ENCODE measurements around the gene CLDN9. TPM values are rescaled to one million over a fixed set of nuclear protein-coding genes. Genes with fewer than 3 reads are reported as not detected.

The CLDN9 gene
- total RNA-seq, 1 donor from 2014 or later = not detected

GRCh38 chr16:3025032-3026002 is 12.6 kb downstream of the CLDN9 start:
- peaks cover 25% of the 10 kb centered on the region for H3K4me1 Mint-ChIP-seq (ENCODE audit: low read depth)
- H3K27ac Mint-ChIP-seq (ENCODE audit: unreplicated experiment) = no peak overlapping the region
- H3K27me3 Mint-ChIP-seq (ENCODE audit: low read depth) = no peaks in the 10 kb centered on the region
- H3K9me3 Mint-ChIP-seq (ENCODE audit: low read depth) = no peaks in the 10 kb centered on the region
- H3K4me3 Mint-ChIP-seq (ENCODE audit: unreplicated experiment) = peak overlapping the region; percentile 12
- no peak for DNase-seq (ENCODE audit: low spot score)
- peaks cover 18% of the 10 kb centered on the region for H3K36me3 Mint-ChIP-seq (ENCODE audit: low read depth)
- no peak for TF ChIP-seq CTCF (IDR thresholded peaks at IDR 0.05)

GRCh38 chr16:3026003-3026378 is 13.3 kb downstream of the CLDN9 start:
- Mint-ChIP-seq H3K4me3 (ENCODE audit: unreplicated experiment) (no peak overlapping the region), H3K36me3 (ENCODE audit: low read depth) (peaks cover 18% of the 10 kb centered on the region), H3K27ac (ENCODE audit: unreplicated experiment) (no peak overlapping the region), H3K4me1 (ENCODE audit: low read depth) (peaks cover 25% of the 10 kb centered on the region), H3K9me3 (ENCODE audit: low read depth) (no peaks in the 10 kb centered on the region), H3K27me3 (ENCODE audit: low read depth) (no peaks in the 10 kb centered on the region)
- no peak for TF ChIP-seq CTCF (IDR thresholded peaks at IDR 0.05)
- DNase-seq (ENCODE audit: low spot score) = no peak

GRCh38 chr16:3026609-3027488 is 14.1 kb downstream of the CLDN9 start:
- Mint-ChIP-seq H3K27me3 (ENCODE audit: low read depth) (no peaks in the 10 kb centered on the region), H3K9me3 (ENCODE audit: low read depth) (no peaks in the 10 kb centered on the region), H3K36me3 (ENCODE audit: low read depth) (peaks cover 12% of the 10 kb centered on the region), H3K27ac (ENCODE audit: unreplicated experiment) (no peak overlapping the region), H3K4me3 (ENCODE audit: unreplicated experiment) (no peak overlapping the region), H3K4me1 (ENCODE audit: low read depth) (peaks cover 22% of the 10 kb centered on the region)
- TF ChIP-seq CTCF (IDR thresholded peaks at IDR 0.05) = no peak
- no peak for DNase-seq (ENCODE audit: low spot score)

- Mint-ChIP-seq H3K27me3 (ENCODE audit: low read depth) (peaks cover 2% of the 10 kb centered on the region), H3K9me3 (ENCODE audit: low read depth) (no peaks in the 10 kb centered on the region), H3K27ac (ENCODE audit: unreplicated experiment) (no peak overlapping the region), H3K36me3 (ENCODE audit: low read depth) (peaks cover 11% of the 10 kb centered on the region), H3K4me1 (ENCODE audit: low read depth) (peaks cover 16% of the 10 kb centered on the region), H3K4me3 (ENCODE audit: unreplicated experiment) (no peak overlapping the region)
- DNase-seq (ENCODE audit: low spot score) = no peak
- no peak for TF ChIP-seq CTCF (IDR thresholded peaks at IDR 0.05)
Measured at GRCh38 chr16:3027489-3027795, 14.7 kb downstream of the CLDN9 start.

GRCh38 chr16:3027983-3028715 is 15.4 kb downstream of the CLDN9 start:
- H3K4me3 Mint-ChIP-seq (ENCODE audit: unreplicated experiment) = no peak overlapping the region
- DNase-seq (ENCODE audit: low spot score) = peak; percentile 80
- H3K27me3 Mint-ChIP-seq (ENCODE audit: low read depth) = peaks cover 9% of the 10 kb centered on the region
- peaks cover 11% of the 10 kb centered on the region for H3K36me3 Mint-ChIP-seq (ENCODE audit: low read depth)
- no peak overlapping the region for H3K27ac Mint-ChIP-seq (ENCODE audit: unreplicated experiment)
- peaks cover 9% of the 10 kb centered on the region for H3K4me1 Mint-ChIP-seq (ENCODE audit: low read depth)
- peak; percentile 85 for TF ChIP-seq CTCF (IDR thresholded peaks at IDR 0.05)
- no peaks in the 10 kb centered on the region for H3K9me3 Mint-ChIP-seq (ENCODE audit: low read depth)
